K562 (cell line): ENCODE data around the gene YBEY. TPM values are rescaled to one million over a fixed set of nuclear protein-coding genes. Genes with fewer than 3 reads are reported as not detected.

ENCODE experiments used
- ARID1B ChIP-seq: fragments of 450-650 bp; IDR thresholded peaks from 2 replicates; pipeline ENCODE4 v1.6.1; 2016; ENCODE audit warnings: antibody characterized with exemption, mild to moderate bottlenecking, inconsistent platforms
- BRD9 ChIP-seq: fragments of 450-650 bp; IDR thresholded peaks from 2 replicates; pipeline ENCODE4 v1.6.1; 2018; ENCODE audit warnings: low read depth; ENCODE audit not compliant: partially characterized antibody
- CSDE1 ChIP-seq, 2 experiments: fragments of 450-650 bp; IDR thresholded peaks; 2 replicates each; pipeline ENCODE4 v1.6.1; 2016; ENCODE audit warnings: mild to moderate bottlenecking in 1 of 2
- ETS2 ChIP-seq: IDR thresholded peaks from 2 replicates; pipeline ENCODE4 v1.6.1; 2016; ENCODE audit warnings: borderline replicate concordance, missing genetic modification characterization, mild to moderate bottlenecking, moderate library complexity, missing compliant biosample characterization; ENCODE audit not compliant: poor library complexity, severe bottlenecking
- GTF2E2 ChIP-seq: fragments of 200-800 bp; sonication (Bioruptor generic); IDR thresholded peaks from 2 replicates; pipeline ENCODE4 v1.6.1; 2016; ENCODE audit warnings: missing genetic modification characterization, missing compliant biosample characterization
- HDAC1 ChIP-seq, 2 experiments: fragments of 450-650 bp; IDR thresholded peaks; 2 replicates each; pipeline ENCODE4 v1.6.1; 2016 to 2017; ENCODE audit warnings: inconsistent platforms in 1 of 2, mild to moderate bottlenecking in 1 of 2, moderate library complexity in 1 of 2
- HDAC3 ChIP-seq: fragments of 450-650 bp; IDR thresholded peaks from 2 replicates; pipeline ENCODE4 v1.6.1; 2018; ENCODE audit warnings: borderline replicate concordance, mild to moderate bottlenecking, moderate library complexity; ENCODE audit not compliant: partially characterized antibody
- LEF1 ChIP-seq: fragments of 450-650 bp; IDR thresholded peaks from 2 replicates; pipeline ENCODE4 v1.6.1; 2016; ENCODE audit warnings: mild to moderate bottlenecking
- MECOM ChIP-seq: fragments of 250-450 bp; sonication (Bioruptor Pico); IDR thresholded peaks from 2 replicates; pipeline ENCODE4 v1.8.0; 2022; ENCODE audit warnings: inconsistent platforms
- MLLT1 ChIP-seq, 2 experiments: fragments of 450-650 bp; IDR thresholded peaks; 2 replicates each; pipeline ENCODE4 v1.6.1; 2016
- NCOR1 ChIP-seq: fragments of 450-650 bp; IDR thresholded peaks from 2 replicates; pipeline ENCODE4 v1.6.1; 2016; ENCODE audit warnings: mild to moderate bottlenecking, moderate library complexity
- NR2C1 ChIP-seq, 2 experiments: fragments of 450-650 bp; IDR thresholded peaks; 2 replicates each; pipeline ENCODE4 v1.6.1; 2017; ENCODE audit warnings: mild to moderate bottlenecking in 2 of 2, antibody characterized with exemption in 1 of 2, inconsistent platforms in 1 of 2, missing compliant biosample characterization in 1 of 2, missing genetic modification characterization in 1 of 2
- NR2C2 ChIP-seq, 2 experiments: fragments of 200-800 bp in 1 of 2; sonication (Bioruptor generic) in 1 of 2; sonication (generic) in 1 of 2; formaldehyde crosslinking in 1 of 2; IDR thresholded peaks; 2 replicates each; pipeline versions ENCODE4 v1.6.1 to v1.8.0; 2016 to 2022; ENCODE audit warnings: mild to moderate bottlenecking in 1 of 2, missing compliant biosample characterization in 1 of 2, missing genetic modification characterization in 1 of 2, missing genetic modification reagents in 1 of 2
- PHTF2 ChIP-seq: fragments of 250-450 bp; sonication (Bioruptor Pico); IDR thresholded peaks from 2 replicates; pipeline ENCODE4 v1.5.0; 2021; ENCODE audit warnings: mild to moderate bottlenecking
- RCOR1 ChIP-seq, 2 experiments: IDR thresholded peaks; 2 replicates each; pipeline ENCODE4 v1.6.1; 2012; ENCODE audit warnings: low read depth in 2 of 2, low read length in 2 of 2, borderline replicate concordance in 1 of 2, improper control_type of control experiment in 1 of 2
- SMARCA5 ChIP-seq: fragments of 450-650 bp; IDR thresholded peaks from 2 replicates; pipeline ENCODE4 v1.6.1; 2016
- SNIP1 ChIP-seq: fragments of 450-650 bp; IDR thresholded peaks from 2 replicates; pipeline ENCODE4 v1.7.1; 2017; ENCODE audit warnings: low read depth, mild to moderate bottlenecking
- SPI1 ChIP-seq: IDR thresholded peaks from 2 replicates; pipeline ENCODE4 v1.6.1; 2011; ENCODE audit warnings: low read depth, low read length, control low read depth, borderline replicate concordance
- TEAD1 ChIP-seq, 2 experiments: fragments of 450-650 bp in 1 of 2; sonication (generic) in 1 of 2; formaldehyde crosslinking; IDR thresholded peaks; 2 replicates each; pipeline versions ENCODE4 v1.4.0 to v1.8.0; 2020 to 2022; ENCODE audit warnings: mild to moderate bottlenecking in 2 of 2, missing genetic modification reagents in 1 of 2
- TEAD2 ChIP-seq: fragments of 450-650 bp; IDR thresholded peaks from 2 replicates; pipeline ENCODE4 v1.6.1; 2016; ENCODE audit warnings: missing genetic modification characterization, control low read depth, missing compliant biosample characterization
- TEAD4 ChIP-seq, 2 experiments: sonication (generic) in 1 of 2; formaldehyde crosslinking in 1 of 2; IDR thresholded peaks; 2 replicates each; pipeline versions ENCODE4 v1.6.1 to v1.8.0; 2012 to 2022; ENCODE audit warnings: borderline replicate concordance in 1 of 2, inconsistent platforms in 1 of 2, low read length in 1 of 2, mild to moderate bottlenecking in 1 of 2, missing genetic modification reagents in 1 of 2
- TRIM25 ChIP-seq: fragments of 450-650 bp; IDR thresholded peaks from 2 replicates; pipeline ENCODE4 v1.7.0; 2016; ENCODE audit warnings: borderline replicate concordance
- ZBED1 ChIP-seq: IDR thresholded peaks from 2 replicates; pipeline ENCODE4 v1.6.1; 2014
- ZFP1 ChIP-seq: fragments of 450-650 bp; formaldehyde crosslinking; IDR thresholded peaks from 2 replicates; pipeline ENCODE4 v1.4.0; 2020; ENCODE audit warnings: mild to moderate bottlenecking, mixed read lengths
- ZFPM2 ChIP-seq: fragments of 250-450 bp; sonication (Bioruptor Pico); IDR thresholded peaks from 2 replicates; pipeline ENCODE4 v1.5.1; 2022; ENCODE audit warnings: mild to moderate bottlenecking
- ZNF512 ChIP-seq: IDR thresholded peaks from 2 replicates; pipeline ENCODE4 v1.6.1; 2016; ENCODE audit warnings: missing genetic modification characterization, missing compliant biosample characterization
- polyA plus RNA-seq, 8 experiments: library from polyadenylated mRNA; depleted of rRNA in 4 of 8; stranded (reverse) in 5 of 8; unstranded in 3 of 8; fragments of >200 nt; fragmentation: Nextera tagmentation in 2 of 8; fragmentation: Illumina TruSeq in 1 of 8; extraction: Ambion mirVana in 2 of 8; extraction: Trizol in 1 of 8; gene quantifications; 2 replicates each; pipeline versions ENCODE4 v1.2.1 to v1.2.3, GENCODE V29; 2011 to 2014; ENCODE audit warnings: inconsistent platforms in 1 of 8, missing spikeins in 1 of 8
- total RNA-seq, 7 experiments: library from RNA; depleted of rRNA in 6 of 7; stranded (reverse); fragments of >200 nt in 6 of 7; fragmentation: Illumina TruSeq in 2 of 7; extraction: Trizol in 2 of 7; gene quantifications; 2 replicates each; pipeline versions ENCODE4 v1.2.1 to v1.2.3, GENCODE V29; 2011 to 2021; ENCODE audit warnings: low replicate concordance in 1 of 7

Gene YBEY
- total and polyA plus RNA-seq, 9 of the 15 experiments (the other 6 are each of a cell fraction or from before 2014, with no cell fraction given), result 6.4 to 28.0 (median 12.4) TPM

- TF ChIP-seq TEAD1 (CRISPR knock-in tag; IDR thresholded peaks at IDR 0.05) (0 out of 4 replicates have a peak, but pooled peaks of 1 of the 2 experiments have one; percentile 34), SNIP1 (no peak), TEAD2 (0 out of 2 replicates have a peak, but pooled peaks have one; percentile 3), MECOM (CRISPR knock-in tag) (no peak), PHTF2 (CRISPR knock-in tag) (no peak), ZBED1 (0 out of 2 replicates have a peak, but pooled peaks have one; percentile 7), TRIM25 (no peak), HDAC1 (IDR thresholded peaks at IDR 0.05) (peak in 1 of 2 experiments; percentile 81; a peak in 2 of 4 replicates), MLLT1 (IDR thresholded peaks at IDR 0.05) (peak in 1 of 2 experiments; percentile 66; a peak in 2 of 4 replicates), HDAC3 (peak; percentile 54), ETS2 (tag) (no peak), BRD9 (peak; percentile 63), CSDE1 (IDR thresholded peaks at IDR 0.05) (peak in 1 of 2 experiments; percentile 47; a peak in 1 of 4 replicates), GTF2E2 (tag) (no peak), SPI1 (no peak), RCOR1 (IDR thresholded peaks at IDR 0.05; ENCODE audit: borderline replicate concordance in 1 of 2, low read depth in 2 of 2, low read length in 2 of 2) (peak in 1 of 2 experiments; percentile 84; a peak in 2 of 4 replicates), NR2C1 (IDR thresholded peaks at IDR 0.05) (peak; percentile 60), NR2C1 (tag; IDR thresholded peaks at IDR 0.05) (peak; percentile 58), TEAD4 (IDR thresholded peaks at IDR 0.05; ENCODE audit: low read length) (peak; percentile 75), TEAD4 (CRISPR knock-in tag; IDR thresholded peaks at IDR 0.05; ENCODE audit: borderline replicate concordance) (no peak), LEF1 (no peak), SMARCA5 (0 out of 2 replicates have a peak, but pooled peaks have one; percentile 44), ARID1B (peak; percentile 11; the same call in 1 of the 2 replicates), ZNF512 (tag) (no peak), NCOR1 (peak; percentile 35; the same call in 1 of the 2 replicates), ZFPM2 (no peak), NR2C2 (CRISPR knock-in tag; IDR thresholded peaks at IDR 0.05) (no peak), NR2C2 (tag; IDR thresholded peaks at IDR 0.05) (peak; percentile 83; the same call in 1 of the 2 replicates), ZFP1 (no peak)
Observed at GRCh38 chr21:46286648-46287002, 483 bp downstream of the YBEY start (continued).
